HEK293 (cell line): ENCODE measurements around the gene DCK.

Experiments used
- CTCF ChIA-PET: fragments of 350-600 bp; formaldehyde crosslinking; extraction: SDS; loops from one replicate; lab custom pipeline; 2021; ENCODE audit warnings: antibody characterized with exemption; lab: Yijun Ruan, JAX
- POLR2A ChIA-PET: fragments of 300-600 bp; formaldehyde crosslinking; extraction: SDS; loops from one replicate; lab custom pipeline; 2020; ENCODE audit warnings: antibody characterized with exemption, inconsistent platforms; lab: Yijun Ruan, JAX
- H3K27ac ChIP-seq: fragments of 200-500 bp; sonication (Bioruptor generic); 2 replicates; pipeline ENCODE4 v1.5.1; 2014; ENCODE audit warnings: low read depth, low read length, control low read depth, inconsistent platforms; ENCODE audit errors: extremely low read depth
- H3K36me3 ChIP-seq, 2 experiments: fragments of 200-500 bp in 1 of 2; sonication (Bioruptor generic) in 1 of 2; 1 replicate in 1 of 2; 2 replicates in 1 of 2; pipeline ENCODE4 v1.5.1; 2014 to 2017; ENCODE audit warnings: inconsistent platforms in 2 of 2, low read length in 2 of 2; ENCODE audit not compliant: control insufficient read depth in 2 of 2, insufficient read depth in 1 of 2
- H3K4me1 ChIP-seq: fragments of 200-500 bp; sonication (Bioruptor generic); 2 replicates; pipeline ENCODE4 v1.5.1; 2014; ENCODE audit warnings: mild to moderate bottlenecking, low read length, inconsistent platforms; ENCODE audit not compliant: control insufficient read depth, insufficient read depth
- H3K4me3 ChIP-seq: 2 replicates; pipeline ENCODE4 v1.5.1; 2011; ENCODE audit warnings: low read depth, mild to moderate bottlenecking, control low read depth, low read length, moderate library complexity
- H3K9me3 ChIP-seq: fragments of 200-500 bp; sonication (Bioruptor generic); 2 replicates; pipeline ENCODE4 v1.5.1; 2014; ENCODE audit warnings: low read depth, low read length, inconsistent platforms; ENCODE audit not compliant: control insufficient read depth, insufficient read depth
- GLIS1 ChIP-seq: fragments of 450-650 bp; formaldehyde crosslinking; IDR thresholded peaks from 2 replicates; pipeline ENCODE4 v1.5.1; 2016; ENCODE audit warnings: missing biosample characterization, missing genetic modification characterization
- HOXD13 ChIP-seq: sonication (generic); formaldehyde crosslinking; IDR thresholded peaks from 2 replicates; pipeline ENCODE4 v1.8.0; 2022; ENCODE audit warnings: missing genetic modification reagents, borderline replicate concordance
- KLF16 ChIP-seq: fragments of 450-650 bp; formaldehyde crosslinking; IDR thresholded peaks from 2 replicates; pipeline ENCODE4 v1.5.1; 2017; ENCODE audit warnings: missing biosample characterization, missing genetic modification characterization
- SCRT1 ChIP-seq: fragments of 450-650 bp; formaldehyde crosslinking; IDR thresholded peaks from 2 replicates; pipeline ENCODE4 v1.5.1; 2016; ENCODE audit warnings: missing biosample characterization, missing genetic modification characterization, borderline replicate concordance
- SP3 ChIP-seq: fragments of 450-650 bp; formaldehyde crosslinking; IDR thresholded peaks from 2 replicates; pipeline ENCODE4 v1.5.1; 2016; ENCODE audit warnings: missing biosample characterization, missing genetic modification characterization
- ZBTB21 ChIP-seq: fragments of 450-650 bp; formaldehyde crosslinking; IDR thresholded peaks from 2 replicates; pipeline ENCODE4 v1.5.1; 2017; ENCODE audit warnings: missing biosample characterization, missing genetic modification characterization
- ZEB2 ChIP-seq: fragments of 450-650 bp; formaldehyde crosslinking; IDR thresholded peaks from 2 replicates; pipeline ENCODE4 v1.5.1; 2016; ENCODE audit warnings: missing biosample characterization, missing genetic modification characterization
- ZFP37 ChIP-seq: fragments of 450-650 bp; formaldehyde crosslinking; IDR thresholded peaks from 2 replicates; pipeline ENCODE4 v1.5.1; 2016; ENCODE audit warnings: missing biosample characterization, missing genetic modification characterization
- ZNF112 ChIP-seq: fragments of 450-650 bp; formaldehyde crosslinking; IDR thresholded peaks from 2 replicates; pipeline ENCODE4 v1.5.0; 2017; ENCODE audit warnings: missing biosample characterization, missing genetic modification characterization
- ZNF155 ChIP-seq: fragments of 450-650 bp; formaldehyde crosslinking; IDR thresholded peaks from 2 replicates; pipeline ENCODE4 v1.5.1; 2016; ENCODE audit warnings: missing biosample characterization, missing genetic modification characterization
- ZNF174 ChIP-seq: fragments of 450-650 bp; formaldehyde crosslinking; IDR thresholded peaks from 2 replicates; pipeline ENCODE4 v1.5.0; 2017; ENCODE audit warnings: missing biosample characterization, mild to moderate bottlenecking, missing genetic modification characterization
- ZNF2 ChIP-seq: fragments of 450-650 bp; formaldehyde crosslinking; IDR thresholded peaks from 2 replicates; pipeline ENCODE4 v1.5.1; 2016; ENCODE audit warnings: missing biosample characterization, missing genetic modification characterization
- ZNF354C ChIP-seq: fragments of 450-650 bp; formaldehyde crosslinking; IDR thresholded peaks from 2 replicates; pipeline ENCODE4 v1.5.1; 2016; ENCODE audit warnings: missing biosample characterization, missing genetic modification characterization, low read depth, borderline replicate concordance
- ZNF366 ChIP-seq: fragments of 450-650 bp; formaldehyde crosslinking; conservative IDR thresholded peaks from 2 replicates; pipeline ENCODE4 v1.5.1; 2016; ENCODE audit warnings: missing biosample characterization, missing genetic modification characterization
- ZNF404 ChIP-seq: fragments of 450-650 bp; formaldehyde crosslinking; IDR thresholded peaks from 2 replicates; pipeline ENCODE4 v1.5.1; 2017; ENCODE audit warnings: missing biosample characterization, missing genetic modification characterization
- ZNF560 ChIP-seq: fragments of 450-650 bp; formaldehyde crosslinking; IDR thresholded peaks from 2 replicates; pipeline ENCODE4 v1.5.1; 2017; ENCODE audit warnings: missing biosample characterization, missing genetic modification characterization, borderline replicate concordance
- ZNF571 ChIP-seq: fragments of 450-650 bp; formaldehyde crosslinking; IDR thresholded peaks from 2 replicates; pipeline ENCODE4 v1.5.0; 2017; ENCODE audit warnings: missing biosample characterization, missing genetic modification characterization
- ZNF621 ChIP-seq: fragments of 450-650 bp; formaldehyde crosslinking; IDR thresholded peaks from 2 replicates; pipeline ENCODE4 v1.5.1; 2017; ENCODE audit warnings: missing biosample characterization, missing genetic modification characterization
- ZNF664 ChIP-seq: fragments of 450-650 bp; formaldehyde crosslinking; IDR thresholded peaks from 2 replicates; pipeline ENCODE4 v1.5.1; 2016; ENCODE audit warnings: missing biosample characterization, missing genetic modification characterization
- TF ChIP-seq, protein P1 (sequence below): sonication (generic); formaldehyde crosslinking; IDR thresholded peaks from 2 replicates; pipeline ENCODE4 v1.8.1; 2022; ENCODE audit warnings: mild to moderate bottlenecking, moderate library complexity, missing genetic modification reagents
- TF ChIP-seq, protein P2 (sequence below): fragments of 450-650 bp; formaldehyde crosslinking; IDR thresholded peaks from 2 replicates; pipeline ENCODE4 v1.5.1; 2016; ENCODE audit warnings: missing biosample characterization, missing genetic modification characterization
- TF ChIP-seq, protein P3 (sequence below): fragments of 450-650 bp; formaldehyde crosslinking; IDR thresholded peaks from 2 replicates; pipeline ENCODE4 v1.5.1; 2016; ENCODE audit warnings: missing biosample characterization, missing genetic modification characterization
- TF ChIP-seq, protein P4 (sequence below): fragments of 450-650 bp; formaldehyde crosslinking; IDR thresholded peaks from 2 replicates; pipeline ENCODE4 v1.5.1; 2016; ENCODE audit warnings: missing biosample characterization, missing genetic modification characterization
- TF ChIP-seq, protein P5 (sequence below): fragments of 450-650 bp; formaldehyde crosslinking; IDR thresholded peaks from 2 replicates; pipeline ENCODE4 v1.5.1; 2016; ENCODE audit warnings: missing biosample characterization, missing genetic modification characterization, borderline replicate concordance

The DCK gene

DNA sequence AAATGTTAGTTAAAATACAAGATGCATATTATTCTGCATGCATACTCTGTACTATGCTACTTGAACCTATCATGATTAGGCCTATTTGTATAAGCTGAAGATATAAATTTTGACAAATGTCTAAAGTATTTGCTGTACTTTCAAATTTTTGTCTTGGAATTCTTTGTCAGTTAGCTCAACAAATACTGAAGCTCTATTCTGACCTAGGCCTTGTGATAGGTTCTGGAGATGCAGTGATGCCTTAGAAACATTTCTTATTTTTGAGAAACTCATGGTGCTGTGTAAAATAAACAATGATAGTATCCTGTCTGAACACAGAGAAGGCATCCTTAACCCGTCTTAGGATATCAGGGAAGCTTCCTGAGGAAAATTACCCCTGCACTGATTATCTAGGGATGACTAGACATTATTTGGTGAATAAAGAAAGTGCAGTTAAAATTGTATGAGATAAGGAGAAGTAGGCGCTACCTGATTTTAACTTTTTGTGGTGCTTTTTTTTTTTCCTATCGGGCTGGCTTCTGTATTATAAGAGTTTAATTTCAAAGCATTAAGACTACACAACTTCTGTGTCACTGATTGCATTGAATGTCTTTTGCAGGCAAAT lies 47.9 kb upstream of the DCK start:
- ChIA-PET CTCF (no interaction called here), POLR2A (no interaction called here)
- H3K36me3 ChIP-seq, result no peaks in the 10 kb centered on the region
- no peak overlapping the region for H3K27ac ChIP-seq
- H3K4me3 ChIP-seq, result no peak overlapping the region
- no peaks in the 10 kb centered on the region for H3K9me3 ChIP-seq
- no peaks in the 10 kb centered on the region for H3K4me1 ChIP-seq
- TF ChIP-seq, protein P1, sequence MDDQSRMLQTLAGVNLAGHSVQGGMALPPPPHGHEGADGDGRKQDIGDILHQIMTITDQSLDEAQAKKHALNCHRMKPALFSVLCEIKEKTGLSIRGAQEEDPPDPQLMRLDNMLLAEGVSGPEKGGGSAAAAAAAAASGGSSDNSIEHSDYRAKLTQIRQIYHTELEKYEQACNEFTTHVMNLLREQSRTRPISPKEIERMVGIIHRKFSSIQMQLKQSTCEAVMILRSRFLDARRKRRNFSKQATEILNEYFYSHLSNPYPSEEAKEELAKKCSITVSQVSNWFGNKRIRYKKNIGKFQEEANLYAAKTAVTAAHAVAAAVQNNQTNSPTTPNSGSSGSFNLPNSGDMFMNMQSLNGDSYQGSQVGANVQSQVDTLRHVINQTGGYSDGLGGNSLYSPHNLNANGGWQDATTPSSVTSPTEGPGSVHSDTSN (CRISPR knock-in tag), result no peak
- TF ChIP-seq ZNF621 (tag by site-specific recombination), result no peak
- TF ChIP-seq ZNF664 (tag by site-specific recombination), result no peak
- no peak for TF ChIP-seq ZNF112 (tag by site-specific recombination)
- TF ChIP-seq GLIS1 (tag by site-specific recombination), result no peak
- no peak for TF ChIP-seq ZFP37 (tag by site-specific recombination)
- no peak for TF ChIP-seq ZNF174 (tag by site-specific recombination)
- TF ChIP-seq, protein P2, sequence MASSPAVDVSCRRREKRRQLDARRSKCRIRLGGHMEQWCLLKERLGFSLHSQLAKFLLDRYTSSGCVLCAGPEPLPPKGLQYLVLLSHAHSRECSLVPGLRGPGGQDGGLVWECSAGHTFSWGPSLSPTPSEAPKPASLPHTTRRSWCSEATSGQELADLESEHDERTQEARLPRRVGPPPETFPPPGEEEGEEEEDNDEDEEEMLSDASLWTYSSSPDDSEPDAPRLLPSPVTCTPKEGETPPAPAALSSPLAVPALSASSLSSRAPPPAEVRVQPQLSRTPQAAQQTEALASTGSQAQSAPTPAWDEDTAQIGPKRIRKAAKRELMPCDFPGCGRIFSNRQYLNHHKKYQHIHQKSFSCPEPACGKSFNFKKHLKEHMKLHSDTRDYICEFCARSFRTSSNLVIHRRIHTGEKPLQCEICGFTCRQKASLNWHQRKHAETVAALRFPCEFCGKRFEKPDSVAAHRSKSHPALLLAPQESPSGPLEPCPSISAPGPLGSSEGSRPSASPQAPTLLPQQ, result no peak
- TF ChIP-seq ZNF354C (tag by site-specific recombination), result no peak
- TF ChIP-seq ZNF560 (tag by site-specific recombination), result no peak
- TF ChIP-seq ZNF571, result no peak
- TF ChIP-seq, protein P3, sequence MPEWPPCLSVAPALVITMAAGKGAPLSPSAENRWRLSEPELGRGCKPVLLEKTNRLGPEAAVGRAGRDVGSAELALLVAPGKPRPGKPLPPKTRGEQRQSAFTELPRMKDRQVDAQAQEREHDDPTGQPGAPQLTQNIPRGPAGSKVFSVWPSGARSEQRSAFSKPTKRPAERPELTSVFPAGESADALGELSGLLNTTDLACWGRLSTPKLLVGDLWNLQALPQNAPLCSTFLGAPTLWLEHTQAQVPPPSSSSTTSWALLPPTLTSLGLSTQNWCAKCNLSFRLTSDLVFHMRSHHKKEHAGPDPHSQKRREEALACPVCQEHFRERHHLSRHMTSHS (tag by site-specific recombination), result no peak
- TF ChIP-seq ZEB2 (tag by site-specific recombination), result no peak

DNA sequence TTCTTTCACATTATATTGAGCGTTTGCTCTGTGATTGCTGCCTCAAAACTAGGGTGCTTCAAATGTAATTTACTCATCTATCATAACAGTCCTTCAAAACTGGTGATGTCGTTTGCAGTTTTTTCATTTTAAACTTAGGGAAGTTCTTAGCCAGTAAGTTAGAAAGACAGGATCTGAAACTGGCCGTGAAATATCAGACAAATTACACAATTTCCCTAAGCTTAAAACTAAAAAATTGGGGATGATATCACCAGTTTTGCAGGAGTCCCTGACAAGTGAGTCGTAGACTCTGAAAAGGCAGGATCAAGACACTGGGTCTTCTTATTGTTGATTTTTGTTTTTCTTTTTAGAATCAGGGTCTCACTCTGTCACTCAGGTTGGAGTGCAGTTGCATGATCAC lies 46.5 kb upstream of the DCK start:
- no peak overlapping the region for H3K4me3 ChIP-seq
- CTCF ChIA-PET, result no interaction called here
- H3K36me3 ChIP-seq, result no peaks in the 10 kb centered on the region
- POLR2A ChIA-PET, result no interaction called here
- no peak overlapping the region for H3K27ac ChIP-seq
- H3K9me3 ChIP-seq, result no peaks in the 10 kb centered on the region
- H3K4me1 ChIP-seq, result no peaks in the 10 kb centered on the region
- TF ChIP-seq, protein P4, sequence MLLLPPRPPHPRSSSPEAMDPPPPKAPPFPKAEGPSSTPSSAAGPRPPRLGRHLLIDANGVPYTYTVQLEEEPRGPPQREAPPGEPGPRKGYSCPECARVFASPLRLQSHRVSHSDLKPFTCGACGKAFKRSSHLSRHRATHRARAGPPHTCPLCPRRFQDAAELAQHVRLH, result no peak
- TF ChIP-seq ZNF366 (tag by site-specific recombination), result no peak

DNA sequence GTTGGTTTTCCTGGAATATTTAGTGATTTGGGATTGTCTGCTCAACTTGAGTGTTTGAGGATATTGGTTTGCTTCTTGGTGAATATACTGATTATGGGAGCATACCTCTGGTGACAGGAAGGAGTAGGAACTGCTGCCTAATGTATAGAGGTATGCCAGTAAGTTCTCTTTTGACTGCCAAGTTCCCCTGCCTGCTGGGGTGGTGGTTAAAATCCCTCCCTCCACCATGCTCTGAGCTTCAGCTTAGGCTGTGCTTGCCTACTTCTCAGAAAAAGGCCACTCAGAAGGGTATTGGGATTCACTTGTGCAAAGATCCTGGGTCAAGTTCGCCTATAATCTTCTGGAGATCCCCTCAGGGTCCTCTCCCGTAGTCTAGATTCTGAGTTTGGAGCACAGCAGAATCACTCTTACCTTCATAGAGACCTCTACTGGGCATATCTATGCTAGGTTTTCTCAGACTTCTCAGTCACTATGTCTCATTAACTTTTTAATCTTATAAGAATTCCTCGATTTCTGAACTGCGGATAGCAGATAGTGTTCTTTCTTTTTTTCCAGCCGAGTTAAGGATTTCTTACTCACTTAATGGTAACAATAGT lies 44.7 kb upstream of the DCK start:
- POLR2A ChIA-PET, result no interaction called here
- TF ChIP-seq KLF16 (tag by site-specific recombination), result no peak
- no peak for TF ChIP-seq ZNF404
- no peak for TF ChIP-seq ZNF2
- TF ChIP-seq ZBTB21, result no peak
- TF ChIP-seq, protein P5, sequence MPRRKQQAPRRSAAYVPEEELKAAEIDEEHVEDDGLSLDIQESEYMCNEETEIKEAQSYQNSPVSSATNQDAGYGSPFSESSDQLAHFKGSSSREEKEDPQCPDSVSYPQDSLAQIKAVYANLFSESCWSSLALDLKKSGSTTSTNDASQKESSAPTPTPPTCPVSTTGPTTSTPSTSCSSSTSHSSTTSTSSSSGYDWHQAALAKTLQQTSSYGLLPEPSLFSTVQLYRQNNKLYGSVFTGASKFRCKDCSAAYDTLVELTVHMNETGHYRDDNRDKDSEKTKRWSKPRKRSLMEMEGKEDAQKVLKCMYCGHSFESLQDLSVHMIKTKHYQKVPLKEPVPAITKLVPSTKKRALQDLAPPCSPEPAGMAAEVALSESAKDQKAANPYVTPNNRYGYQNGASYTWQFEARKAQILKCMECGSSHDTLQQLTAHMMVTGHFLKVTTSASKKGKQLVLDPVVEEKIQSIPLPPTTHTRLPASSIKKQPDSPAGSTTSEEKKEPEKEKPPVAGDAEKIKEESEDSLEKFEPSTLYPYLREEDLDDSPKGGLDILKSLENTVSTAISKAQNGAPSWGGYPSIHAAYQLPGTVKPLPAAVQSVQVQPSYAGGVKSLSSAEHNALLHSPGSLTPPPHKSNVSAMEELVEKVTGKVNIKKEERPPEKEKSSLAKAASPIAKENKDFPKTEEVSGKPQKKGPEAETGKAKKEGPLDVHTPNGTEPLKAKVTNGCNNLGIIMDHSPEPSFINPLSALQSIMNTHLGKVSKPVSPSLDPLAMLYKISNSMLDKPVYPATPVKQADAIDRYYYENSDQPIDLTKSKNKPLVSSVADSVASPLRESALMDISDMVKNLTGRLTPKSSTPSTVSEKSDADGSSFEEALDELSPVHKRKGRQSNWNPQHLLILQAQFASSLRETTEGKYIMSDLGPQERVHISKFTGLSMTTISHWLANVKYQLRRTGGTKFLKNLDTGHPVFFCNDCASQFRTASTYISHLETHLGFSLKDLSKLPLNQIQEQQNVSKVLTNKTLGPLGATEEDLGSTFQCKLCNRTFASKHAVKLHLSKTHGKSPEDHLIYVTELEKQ (tag by site-specific recombination), result no peak
- no peak for TF ChIP-seq ZNF155
- TF ChIP-seq SCRT1 (tag by site-specific recombination), result no peak
- TF ChIP-seq HOXD13, result no peak
- no peak for TF ChIP-seq SP3 (tag by site-specific recombination)

More for the DNA sequence above, 44.7 kb upstream of the DCK start:
- CTCF ChIA-PET, result interaction anchor here (0.6 to 1.0 kb wide), 3 partner anchors 9 to 346 kb away, joined by 3 read pairs; no protein-coding TSS in a partner anchor
- Histone ChIP-seq H3K9me3 (no peaks in the 10 kb centered on the region), H3K4me1 (no peaks in the 10 kb centered on the region), H3K27ac (no peak overlapping the region), H3K36me3 (no peaks in the 10 kb centered on the region), H3K4me3 (no peak overlapping the region)
